Embryonic facial prominence (tissue), 1 donor: ENCODE data around the gene EBI3.
A peak's percentile ranks its signal among the peaks of the same experiment; 100 is the strongest.
"Not testable (repeated sequence)": the region's sequence is repeated elsewhere in the genome, so short reads cannot be mapped to it uniquely, and the experiment has no call there.

ENCODE experiments used
- DNase-seq: peaks from one replicate; pipeline ENCODE4 v3.0.0-alpha.2; 2016; ENCODE audit errors: extremely low spot score

The EBI3 gene

GRCh38 chr19:4229179-4229931 lies at the start of gene EBI3:
Gene EBI3, plus strand, starts transcription at chr19:4229523. Its CDS starts 28 bp downstream, at chr19:4229551.
- DNase-seq, result no peak

GRCh38 chr19:4181053-4181508 lies 48.2 kb upstream of the EBI3 start:
- no peak for DNase-seq

- peak; percentile 80 for DNase-seq
These were observed 47.1 kb upstream of the EBI3 start, which contains the start of the genes ANKRD24 and SIRT6 for GRCh38 chr19:4182084-4182810. Gene ANKRD24, plus strand, starts transcription at chr19:4182689. Its CDS starts 3,737 bp downstream, at chr19:4186426. Gene SIRT6, minus strand, starts transcription at chr19:4182563. Its CDS starts 24 bp downstream, at chr19:4182539.

GRCh38 chr19:4183967-4184717 lies 45.2 kb upstream of the EBI3 start:
- DNase-seq, result no peak

- DNase-seq, result no peak
These were observed 44.5 kb upstream of the EBI3 start for GRCh38 chr19:4184718-4185352.

GRCh38 chr19:4185413-4186086 lies 43.8 kb upstream of the EBI3 start:
- no peak for DNase-seq

GRCh38 chr19:4186087-4186993 lies 43.0 kb upstream of the EBI3 start:
- no peak for DNase-seq

GRCh38 chr19:4187313-4188122 lies 41.8 kb upstream of the EBI3 start:
- no peak for DNase-seq

- DNase-seq, result no peak
These were observed 39.7 kb upstream of the EBI3 start for GRCh38 chr19:4189641-4190040.

- DNase-seq, result not testable (repeated sequence)
These were observed 36.8 kb upstream of the EBI3 start for GRCh38 chr19:4192537-4192936.

- no peak for DNase-seq
These were observed 35.0 kb upstream of the EBI3 start for GRCh38 chr19:4194353-4194752.

GRCh38 chr19:4196009-4196408 lies 33.3 kb upstream of the EBI3 start:
- no peak for DNase-seq

- no peak for DNase-seq
These were observed 32.7 kb upstream of the EBI3 start for GRCh38 chr19:4196587-4197148.

- no peak for DNase-seq
These were observed 32.1 kb upstream of the EBI3 start for GRCh38 chr19:4197228-4197624.

- no peak for DNase-seq
These were observed 31.5 kb upstream of the EBI3 start for GRCh38 chr19:4197625-4198466.

GRCh38 chr19:4198467-4199126 lies 30.7 kb upstream of the EBI3 start:
- DNase-seq, result no peak

- DNase-seq, result no peak
These were observed 29.5 kb upstream of the EBI3 start for GRCh38 chr19:4199699-4200293.
